GM23338 (cell line): ENCODE data around the gene CTXND2. TPM values are rescaled to one million over a fixed set of nuclear protein-coding genes. Genes with fewer than 3 reads are reported as not detected.

Source experiments
- ATAC-seq: fragments of 200-7000 bp; cut with Tn5 transposase; 3 replicates; pipeline ENCODE4 v1.9.1; 2020
- DNase-seq: peaks from one replicate; pipeline ENCODE4 v3.0.0-alpha.2; 2015; ENCODE audit warnings: low spot score
- H2AFZ ChIP-seq: fragments of 200-600 bp; sonication (generic); 2 replicates; pipeline ENCODE4 v1.8.0; 2016; ENCODE audit warnings: antibody characterized with exemption, mild to moderate bottlenecking, moderate library complexity
- H3F3A ChIP-seq: fragments of 200-600 bp; sonication (generic); replicated peaks from 2 replicates; pipeline ENCODE4 v1.8.0; 2017; ENCODE audit warnings: antibody characterized with exemption, mixed run types, low read depth
- H3K27ac ChIP-seq: fragments of 200-600 bp; sonication (generic); 2 replicates; pipeline ENCODE4 v1.6.1; 2016; ENCODE audit warnings: low read depth
- H3K27me3 ChIP-seq: fragments of 200-600 bp; sonication (generic); 2 replicates; pipeline ENCODE4 v1.8.0; 2016; ENCODE audit warnings: mild to moderate bottlenecking, mixed run types, moderate library complexity; ENCODE audit not compliant: insufficient read depth
- H3K36me3 ChIP-seq: fragments of 200-600 bp; sonication (generic); 2 replicates; pipeline ENCODE4 v1.8.0; 2016; ENCODE audit warnings: mild to moderate bottlenecking; ENCODE audit not compliant: insufficient read depth
- H3K4me1 ChIP-seq: fragments of 200-600 bp; sonication (generic); 2 replicates; pipeline ENCODE4 v1.8.0; 2016; ENCODE audit warnings: mild to moderate bottlenecking, moderate library complexity; ENCODE audit not compliant: insufficient read depth
- H3K4me2 ChIP-seq: fragments of 200-600 bp; sonication (generic); 2 replicates; pipeline ENCODE4 v1.7.1; 2017; ENCODE audit warnings: mixed run types
- H3K4me3 ChIP-seq: fragments of 200-600 bp; sonication (generic); 2 replicates; pipeline ENCODE4 v1.6.1; 2016; ENCODE audit warnings: mixed run types
- H3K79me2 ChIP-seq: fragments of 200-600 bp; sonication (generic); replicated peaks from 2 replicates; pipeline ENCODE4 v1.8.0; 2017; ENCODE audit warnings: mild to moderate bottlenecking; ENCODE audit not compliant: insufficient read depth
- H3K9me2 ChIP-seq: fragments of 200-600 bp; sonication (generic); 2 replicates; pipeline ENCODE4 v1.8.0; 2017; ENCODE audit not compliant: insufficient read depth
- H4K20me1 ChIP-seq: fragments of 200-600 bp; sonication (generic); replicated peaks from 2 replicates; pipeline ENCODE4 v1.8.0; 2017; ENCODE audit warnings: mild to moderate bottlenecking; ENCODE audit not compliant: insufficient read depth
- H3K27ac Mint-ChIP-seq: 2 replicates; pipeline ENCODE4 v1.8.0; 2020; ENCODE audit warnings: inconsistent platforms, mild to moderate bottlenecking, moderate library complexity, mixed read lengths
- H3K27me3 Mint-ChIP-seq: 3 replicates; pipeline ENCODE4 v1.8.0; 2022; ENCODE audit warnings: low read depth, mild to moderate bottlenecking, moderate library complexity, mixed read lengths, inconsistent platforms; ENCODE audit not compliant: insufficient read depth, poor library complexity
- H3K36me3 Mint-ChIP-seq: 3 replicates; pipeline ENCODE4 v1.8.0; 2021; ENCODE audit warnings: low read depth, mild to moderate bottlenecking, inconsistent platforms, moderate library complexity, mixed read lengths
- H3K4me1 Mint-ChIP-seq: 3 replicates; pipeline ENCODE4 v1.8.0; 2020; ENCODE audit warnings: mild to moderate bottlenecking, inconsistent platforms, mixed read lengths
- H3K4me3 Mint-ChIP-seq: 3 replicates; pipeline ENCODE4 v1.8.0; 2021; ENCODE audit warnings: moderate library complexity, mild to moderate bottlenecking, inconsistent platforms, mixed read lengths
- H3K9me3 Mint-ChIP-seq: 3 replicates; pipeline ENCODE4 v1.8.0; 2020; ENCODE audit warnings: moderate library complexity, mild to moderate bottlenecking, inconsistent platforms, mixed read lengths
- CREB1 ChIP-seq: fragments of 250-450 bp; sonication (Bioruptor Pico); IDR thresholded peaks from 2 replicates; pipeline ENCODE4 v1.5.0; 2020; ENCODE audit warnings: low read depth, mild to moderate bottlenecking, moderate library complexity
- CTCF ChIP-seq, 2 experiments: fragments of 200-600 bp in 1 of 2; sonication (generic) in 1 of 2; conservative IDR thresholded peaks; 2 replicates each; pipeline versions ENCODE4 v1.5.1 to v1.6.1; 2016 to 2017; ENCODE audit warnings: antibody characterized with exemption in 2 of 2, low read depth in 2 of 2, mild to moderate bottlenecking in 2 of 2, moderate library complexity in 1 of 2
- ETS1 ChIP-seq: IDR thresholded peaks from 2 replicates; pipeline ENCODE4 v1.6.1; 2016; ENCODE audit warnings: antibody characterized with exemption
- EZH2 ChIP-seq: fragments of 200-600 bp; sonication (generic); IDR thresholded peaks from one replicate; pipeline ENCODE4 v1.8.0; 2017; ENCODE audit warnings: antibody characterized with exemption, mild to moderate bottlenecking, low read depth; ENCODE audit not compliant: unreplicated experiment
- EZH2phosphoT487 ChIP-seq: fragments of 200-600 bp; sonication (generic); IDR thresholded peaks from one replicate; pipeline ENCODE4 v1.8.1; 2018; ENCODE audit warnings: antibody characterized with exemption; ENCODE audit not compliant: unreplicated experiment
- JUNB ChIP-seq: IDR thresholded peaks from one replicate; pipeline ENCODE4 v1.6.1; 2016; ENCODE audit warnings: antibody characterized with exemption; ENCODE audit not compliant: unreplicated experiment
- NANOG ChIP-seq: IDR thresholded peaks from 2 replicates; pipeline ENCODE4 v1.6.1; 2016; ENCODE audit warnings: antibody characterized with exemption, borderline replicate concordance
- POLR2AphosphoS5 ChIP-seq: IDR thresholded peaks from 2 replicates; pipeline ENCODE4 v1.6.1; 2016; ENCODE audit warnings: antibody characterized with exemption, low read depth
- REST ChIP-seq: IDR thresholded peaks from one replicate; pipeline ENCODE4 v1.6.1; 2018; ENCODE audit warnings: antibody characterized with exemption; ENCODE audit not compliant: unreplicated experiment
- STAT1 ChIP-seq: IDR thresholded peaks from one replicate; pipeline ENCODE4 v1.6.1; 2016; ENCODE audit warnings: antibody characterized with exemption; ENCODE audit not compliant: unreplicated experiment
- ZNF114 ChIP-seq: fragments of 250-450 bp; sonication (Bioruptor Pico); IDR thresholded peaks from 2 replicates; pipeline ENCODE4 v1.5.0; 2020; ENCODE audit warnings: mild to moderate bottlenecking, moderate library complexity
- ZNF331 ChIP-seq: fragments of 250-450 bp; sonication (Bioruptor Pico); IDR thresholded peaks from 2 replicates; pipeline ENCODE4 v1.5.0; 2020; ENCODE audit warnings: low read depth, mild to moderate bottlenecking, moderate library complexity
- polyA plus RNA-seq: library from polyadenylated mRNA; unstranded; fragments of >200 nt; fragmentation: Nextera tagmentation; extraction: Ambion mirVana; gene quantifications from 2 replicates; pipeline ENCODE4 v1.2.1, GENCODE V29; 2016
- total RNA-seq: library from RNA; depleted of rRNA; stranded (reverse); fragments of >200 nt; shearing (Covaris generic); gene quantifications from 2 replicates; pipeline ENCODE4 v1.2.3, GENCODE V29; 2014
- TF ChIP-seq, protein P1 (sequence below): fragments of 250-450 bp; sonication (Bioruptor Pico); IDR thresholded peaks from 2 replicates; pipeline ENCODE4 v1.5.0; 2020; ENCODE audit warnings: mild to moderate bottlenecking, moderate library complexity

Gene CTXND2
- total and polyA plus RNA-seq, 2 experiments from 2014 or later, result not detected

DNA sequence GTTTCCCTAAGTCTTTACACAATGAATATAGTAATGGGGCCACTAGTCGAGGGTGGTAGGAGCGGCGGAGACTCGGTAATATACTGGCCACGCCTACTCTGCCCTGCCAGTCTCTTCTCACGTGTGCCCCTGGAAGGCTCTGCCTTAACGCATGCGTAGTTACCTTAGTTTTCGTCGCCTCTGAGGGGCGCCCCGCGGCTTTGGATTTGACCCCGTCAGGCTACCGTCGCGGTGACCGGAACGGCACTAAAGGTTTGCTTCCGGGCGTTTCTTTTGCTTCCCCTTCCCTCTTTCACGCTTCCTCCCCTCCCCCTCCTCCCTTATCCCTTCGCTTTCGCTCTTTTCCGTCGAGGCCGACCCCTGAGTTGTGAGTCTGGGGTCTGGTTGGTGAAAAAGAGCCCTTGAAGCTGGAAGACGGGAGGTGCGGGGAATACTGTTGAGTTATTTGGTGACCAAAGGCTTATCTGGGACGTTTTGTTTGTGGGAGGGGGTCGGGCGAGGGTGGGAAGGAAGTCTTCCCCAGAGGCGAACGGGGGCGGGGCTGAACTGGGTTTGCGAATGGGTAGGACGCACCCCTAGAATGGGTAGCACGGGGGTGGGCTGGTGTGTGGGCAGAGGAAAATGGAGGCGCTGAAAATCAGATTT is 39.3 kb downstream of the CTXND2 start, which contains the start of gene SETDB1:
SETDB1 (plus strand) TSS at position 267 of the 645 bp plus-strand sequence. CDS start 1,352 bp downstream, outside the sequence.
- H3K36me3 Mint-ChIP-seq, result peaks cover 47% of the 10 kb centered on the region
- H3F3A ChIP-seq, result peaks cover 7% of the 10 kb centered on the region; the same call in 1 of the 2 replicates
- no peaks in the 10 kb centered on the region for H3K9me3 Mint-ChIP-seq
- peak within 1 kb of the TSS; percentile 99 for H3K27ac ChIP-seq
- ATAC-seq (peak; percentile 94), DNase-seq (peak; percentile 100)
- H3K4me3 Mint-ChIP-seq, result peak within 1 kb of the TSS; percentile 95
- peaks cover 5% of the 10 kb centered on the region for H3K27me3 Mint-ChIP-seq
- H3K9me2 ChIP-seq, result no peaks in the 10 kb centered on the region
- TF ChIP-seq REST (no peak), ZNF331 (CRISPR knock-in tag) (no peak), NANOG (peak; percentile 4; the same call in 1 of the 2 replicates), CREB1 (peak; percentile 58), CTCF (conservative IDR thresholded peaks at IDR 0.05; ENCODE audit: low read depth in 2 of 2) (peak in 1 of 2 experiments; percentile 21; a peak in 1 of 4 replicates), STAT1 (no peak), EZH2phosphoT487 (no peak), JUNB (no peak), ZNF114 (CRISPR knock-in tag) (no peak), EZH2 (no peak), POLR2AphosphoS5 (peak; percentile 78), ETS1 (peak; percentile 81; the same call in 1 of the 2 replicates)
- TF ChIP-seq, protein P1, sequence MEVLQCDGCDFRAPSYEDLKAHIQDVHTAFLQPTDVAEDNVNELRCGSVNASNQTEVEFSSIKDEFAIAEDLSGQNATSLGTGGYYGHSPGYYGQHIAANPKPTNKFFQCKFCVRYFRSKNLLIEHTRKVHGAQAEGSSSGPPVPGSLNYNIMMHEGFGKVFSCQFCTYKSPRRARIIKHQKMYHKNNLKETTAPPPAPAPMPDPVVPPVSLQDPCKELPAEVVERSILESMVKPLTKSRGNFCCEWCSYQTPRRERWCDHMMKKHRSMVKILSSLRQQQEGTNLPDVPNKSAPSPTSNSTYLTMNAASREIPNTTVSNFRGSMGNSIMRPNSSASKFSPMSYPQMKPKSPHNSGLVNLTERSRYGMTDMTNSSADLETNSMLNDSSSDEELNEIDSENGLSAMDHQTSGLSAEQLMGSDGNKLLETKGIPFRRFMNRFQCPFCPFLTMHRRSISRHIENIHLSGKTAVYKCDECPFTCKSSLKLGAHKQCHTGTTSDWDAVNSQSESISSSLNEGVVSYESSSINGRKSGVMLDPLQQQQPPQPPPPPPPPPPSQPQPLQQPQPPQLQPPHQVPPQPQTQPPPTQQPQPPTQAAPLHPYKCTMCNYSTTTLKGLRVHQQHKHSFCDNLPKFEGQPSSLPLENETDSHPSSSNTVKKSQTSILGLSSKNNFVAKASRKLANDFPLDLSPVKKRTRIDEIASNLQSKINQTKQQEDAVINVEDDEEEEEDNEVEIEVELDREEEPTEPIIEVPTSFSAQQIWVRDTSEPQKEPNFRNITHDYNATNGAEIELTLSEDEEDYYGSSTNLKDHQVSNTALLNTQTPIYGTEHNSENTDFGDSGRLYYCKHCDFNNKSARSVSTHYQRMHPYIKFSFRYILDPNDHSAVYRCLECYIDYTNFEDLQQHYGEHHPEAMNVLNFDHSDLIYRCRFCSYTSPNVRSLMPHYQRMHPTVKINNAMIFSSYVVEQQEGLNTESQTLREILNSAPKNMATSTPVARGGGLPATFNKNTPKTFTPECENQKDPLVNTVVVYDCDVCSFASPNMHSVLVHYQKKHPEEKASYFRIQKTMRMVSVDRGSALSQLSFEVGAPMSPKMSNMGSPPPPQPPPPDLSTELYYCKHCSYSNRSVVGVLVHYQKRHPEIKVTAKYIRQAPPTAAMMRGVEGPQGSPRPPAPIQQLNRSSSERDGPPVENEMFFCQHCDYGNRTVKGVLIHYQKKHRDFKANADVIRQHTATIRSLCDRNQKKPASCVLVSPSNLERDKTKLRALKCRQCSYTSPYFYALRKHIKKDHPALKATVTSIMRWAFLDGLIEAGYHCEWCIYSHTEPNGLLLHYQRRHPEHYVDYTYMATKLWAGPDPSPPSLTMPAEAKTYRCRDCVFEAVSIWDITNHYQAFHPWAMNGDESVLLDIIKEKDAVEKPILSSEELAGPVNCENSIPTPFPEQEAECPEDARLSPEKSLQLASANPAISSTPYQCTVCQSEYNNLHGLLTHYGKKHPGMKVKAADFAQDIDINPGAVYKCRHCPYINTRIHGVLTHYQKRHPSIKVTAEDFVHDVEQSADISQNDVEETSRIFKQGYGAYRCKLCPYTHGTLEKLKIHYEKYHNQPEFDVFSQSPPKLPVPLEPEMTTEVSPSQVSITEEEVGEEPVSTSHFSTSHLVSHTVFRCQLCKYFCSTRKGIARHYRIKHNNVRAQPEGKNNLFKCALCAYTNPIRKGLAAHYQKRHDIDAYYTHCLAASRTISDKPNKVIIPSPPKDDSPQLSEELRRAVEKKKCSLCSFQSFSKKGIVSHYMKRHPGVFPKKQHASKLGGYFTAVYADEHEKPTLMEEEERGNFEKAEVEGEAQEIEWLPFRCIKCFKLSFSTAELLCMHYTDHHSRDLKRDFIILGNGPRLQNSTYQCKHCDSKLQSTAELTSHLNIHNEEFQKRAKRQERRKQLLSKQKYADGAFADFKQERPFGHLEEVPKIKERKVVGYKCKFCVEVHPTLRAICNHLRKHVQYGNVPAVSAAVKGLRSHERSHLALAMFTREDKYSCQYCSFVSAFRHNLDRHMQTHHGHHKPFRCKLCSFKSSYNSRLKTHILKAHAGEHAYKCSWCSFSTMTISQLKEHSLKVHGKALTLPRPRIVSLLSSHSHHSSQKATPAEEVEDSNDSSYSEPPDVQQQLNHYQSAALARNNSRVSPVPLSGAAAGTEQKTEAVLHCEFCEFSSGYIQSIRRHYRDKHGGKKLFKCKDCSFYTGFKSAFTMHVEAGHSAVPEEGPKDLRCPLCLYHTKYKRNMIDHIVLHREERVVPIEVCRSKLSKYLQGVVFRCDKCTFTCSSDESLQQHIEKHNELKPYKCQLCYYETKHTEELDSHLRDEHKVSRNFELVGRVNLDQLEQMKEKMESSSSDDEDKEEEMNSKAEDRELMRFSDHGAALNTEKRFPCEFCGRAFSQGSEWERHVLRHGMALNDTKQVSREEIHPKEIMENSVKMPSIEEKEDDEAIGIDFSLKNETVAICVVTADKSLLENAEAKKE (CRISPR knock-in tag), result no peak
- peaks cover 10% of the 10 kb centered on the region; the same call in 1 of the 2 replicates for H3K4me1 ChIP-seq
- H2AFZ ChIP-seq, result peak within 1 kb of the TSS; percentile 54
- H3K4me3 ChIP-seq, result peak within 1 kb of the TSS; percentile 76
- peak within 1 kb of the TSS; percentile 99 for H3K27ac Mint-ChIP-seq
- peak within 1 kb of the TSS; percentile 96 for H3K4me2 ChIP-seq
- H3K79me2 ChIP-seq, result peaks cover 22% of the 10 kb centered on the region
- peaks cover 39% of the 10 kb centered on the region for H3K36me3 ChIP-seq
- H3K27me3 ChIP-seq, result no peaks in the 10 kb centered on the region
- peaks cover 10% of the 10 kb centered on the region for H3K4me1 Mint-ChIP-seq
- no peaks in the 10 kb centered on the region for H4K20me1 ChIP-seq
